GM19328 (cell line): ENCODE data around the gene KRTAP3-3.

Experiments
- ATAC-seq: cut with Tn5 transposase; IDR thresholded peaks from one replicate; pipeline ENCODE4 v1.9.1; 2021; ENCODE audit warnings: mild to moderate bottlenecking, moderate library complexity; ENCODE audit not compliant: unreplicated experiment

Gene KRTAP3-3

DNA sequence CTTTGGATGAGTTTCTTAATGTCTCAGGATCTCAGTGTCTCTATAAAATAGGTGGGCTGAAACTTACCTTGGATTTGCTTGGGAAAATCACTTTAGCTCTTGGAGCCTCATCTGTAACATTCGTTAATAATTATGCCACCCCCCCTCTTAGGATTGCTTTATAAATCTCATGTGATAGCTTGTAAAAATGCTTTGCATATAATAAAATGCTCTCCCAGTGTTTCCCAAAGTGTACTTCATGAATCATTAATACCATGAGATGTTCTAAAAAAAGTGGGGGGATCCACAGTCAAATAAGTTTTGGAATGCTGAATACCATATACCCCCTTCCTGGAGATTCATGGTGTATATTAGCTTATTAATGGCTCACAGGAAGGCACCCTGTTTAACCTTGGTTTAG, 32.4 kb downstream of the KRTAP3-3 start:
- no peak for ATAC-seq

DNA sequence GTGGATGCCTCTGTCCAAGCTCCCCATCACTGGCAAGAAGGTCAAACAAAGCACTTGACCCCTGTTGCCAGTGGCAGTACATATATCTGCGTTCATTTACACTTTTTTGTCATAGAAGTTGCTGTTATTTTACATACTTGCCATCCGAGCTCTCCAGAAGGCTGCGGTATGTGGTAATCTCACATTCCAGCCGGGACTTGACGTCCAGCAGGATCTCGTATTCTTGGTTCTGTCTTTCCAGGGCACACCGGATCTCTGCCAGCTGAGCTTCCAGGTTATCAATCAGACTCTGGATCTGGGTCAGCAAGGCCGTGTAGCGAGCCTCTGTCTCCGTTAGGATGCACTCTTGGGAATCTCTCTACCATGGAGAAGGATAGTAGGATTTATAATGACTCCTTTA, 33.8 kb downstream of the KRTAP3-3 start:
- ATAC-seq: no peak

DNA sequence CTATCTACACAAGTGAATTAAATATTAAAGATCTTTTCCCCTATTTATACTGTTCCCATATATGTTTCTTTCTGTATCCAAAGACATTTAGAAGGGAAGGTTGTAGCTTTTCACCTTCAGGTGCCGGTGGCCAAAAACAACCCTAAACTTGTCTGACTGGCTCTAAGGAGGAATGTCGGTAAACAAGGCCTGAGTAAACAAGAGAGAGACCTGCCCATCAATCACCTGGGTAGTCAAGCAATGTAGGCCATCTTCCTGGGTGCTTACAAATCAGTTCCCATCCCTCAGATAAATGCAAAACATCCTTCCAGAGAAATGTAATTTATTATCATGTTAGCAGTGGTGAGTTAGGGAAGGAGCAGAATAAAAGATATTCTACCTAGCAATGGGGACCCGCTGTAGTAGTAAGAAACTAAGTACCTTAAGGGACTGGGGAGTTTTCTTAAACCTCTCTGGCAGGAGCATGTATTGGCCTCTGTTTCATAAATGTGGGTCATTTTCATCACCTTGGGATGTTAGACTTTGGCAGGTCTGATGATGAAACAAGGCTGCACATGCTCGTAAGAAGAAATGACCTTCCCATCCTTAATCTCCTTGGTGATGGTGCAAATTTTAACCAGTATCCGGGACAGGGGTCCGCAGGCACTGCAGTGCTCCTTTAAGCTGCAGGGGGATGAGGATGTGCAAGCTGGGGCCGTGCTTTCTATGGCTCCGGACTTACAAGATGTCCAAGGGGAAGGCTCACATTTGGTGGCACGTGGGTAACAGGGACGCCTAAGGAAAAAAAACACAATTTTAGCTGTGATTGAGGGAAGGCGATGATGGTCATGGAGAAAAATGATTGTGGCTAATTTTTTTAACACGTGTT, 35.6 kb downstream of the KRTAP3-3 start:
- no peak for ATAC-seq

DNA sequence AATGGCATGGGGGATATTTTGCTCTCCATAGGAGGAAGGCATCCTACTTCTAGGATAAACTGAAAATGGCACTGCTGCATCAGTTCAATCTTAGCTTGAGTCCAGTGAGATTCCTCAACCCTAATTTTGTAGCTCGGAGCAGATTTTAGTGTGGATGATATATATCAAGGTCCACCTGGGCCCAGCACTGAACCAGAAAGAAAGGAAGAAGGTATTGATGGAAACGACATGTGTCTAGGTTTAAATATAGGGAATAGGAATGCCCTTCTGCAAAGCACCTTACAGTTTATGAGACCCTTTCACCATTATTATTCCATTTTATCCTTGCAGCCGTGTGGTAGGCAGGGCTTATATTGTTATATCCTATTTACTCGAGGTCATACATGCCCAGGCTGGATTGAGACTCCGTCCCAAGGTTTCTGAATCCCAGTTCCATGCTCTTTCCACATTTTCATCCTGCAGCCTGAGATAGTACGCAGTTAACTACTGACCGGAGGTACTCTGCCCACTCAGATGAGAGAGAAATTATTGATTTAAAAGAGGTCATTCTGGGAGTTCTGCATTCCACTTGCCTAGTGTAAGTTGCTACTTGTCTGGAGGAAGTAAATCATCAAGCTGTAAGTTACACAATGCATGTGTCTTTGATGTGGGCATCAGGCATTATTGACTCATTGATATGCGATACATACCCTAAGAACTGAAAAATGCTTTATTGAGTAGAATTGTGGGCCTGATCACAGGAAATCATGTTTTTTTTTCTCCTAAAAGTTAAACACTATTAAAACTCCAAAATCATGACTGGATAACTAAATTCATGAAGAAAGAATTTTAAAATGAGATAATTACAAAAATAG, 37.3 kb downstream of the KRTAP3-3 start:
- no peak for ATAC-seq

DNA sequence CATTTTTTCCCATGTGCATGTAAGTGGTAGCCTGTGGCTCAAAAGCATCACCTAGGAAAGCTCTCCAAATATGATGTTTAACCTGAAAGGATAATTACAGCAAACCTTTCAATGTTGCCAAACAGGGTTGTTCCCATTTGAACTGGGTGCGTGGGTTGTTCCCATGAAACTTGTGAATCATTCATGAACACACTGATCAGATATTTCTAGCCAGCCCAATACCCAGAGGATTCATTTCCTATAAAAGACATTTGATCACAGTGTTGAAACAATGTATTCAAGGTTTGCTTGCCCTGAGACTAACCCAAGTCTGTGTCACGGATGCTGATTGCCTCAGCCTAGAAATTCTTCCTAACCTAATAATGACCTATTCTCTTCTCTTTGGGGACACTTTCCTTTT, 40.1 kb downstream of the KRTAP3-3 start:
- no peak for ATAC-seq

DNA sequence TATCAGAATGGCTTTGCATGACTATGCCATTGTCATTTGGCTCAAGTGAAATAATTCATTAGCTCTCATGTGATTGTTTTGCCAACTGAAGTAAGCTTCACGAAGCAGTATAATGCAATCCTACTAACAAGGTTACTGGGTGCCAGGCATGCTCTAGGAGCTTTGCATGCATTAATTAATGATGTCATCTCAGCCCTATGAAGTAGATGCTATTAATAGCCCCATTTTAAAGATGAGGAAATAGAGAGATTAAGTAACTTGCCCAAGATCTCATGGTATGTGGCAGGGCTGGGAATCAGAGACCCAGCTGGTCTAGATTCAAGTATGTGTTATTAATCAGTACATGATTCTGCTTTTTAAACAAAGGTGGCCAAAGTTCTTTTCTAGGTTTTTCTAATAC, 41.3 kb downstream of the KRTAP3-3 start:
- no peak for ATAC-seq

DNA sequence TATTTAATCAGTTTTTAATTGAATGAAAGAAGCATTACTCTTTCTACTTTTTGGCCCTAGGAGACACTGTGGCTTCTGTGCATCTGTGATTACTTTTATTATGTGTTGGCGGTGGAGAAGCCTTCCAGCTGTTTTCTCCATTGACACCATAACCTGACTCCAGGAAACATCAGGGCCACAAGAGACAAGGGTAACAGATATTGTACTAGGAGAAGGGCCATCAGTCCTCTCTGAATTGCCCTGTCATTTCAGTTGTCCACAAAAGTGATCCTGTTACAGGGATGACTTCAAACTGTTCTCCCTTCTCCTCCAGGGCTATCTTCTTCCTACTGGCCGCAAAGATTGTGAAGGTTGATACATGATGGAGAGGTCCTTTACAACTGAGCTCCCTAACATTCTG, 41.8 kb downstream of the KRTAP3-3 start:
- ATAC-seq: no peak

DNA sequence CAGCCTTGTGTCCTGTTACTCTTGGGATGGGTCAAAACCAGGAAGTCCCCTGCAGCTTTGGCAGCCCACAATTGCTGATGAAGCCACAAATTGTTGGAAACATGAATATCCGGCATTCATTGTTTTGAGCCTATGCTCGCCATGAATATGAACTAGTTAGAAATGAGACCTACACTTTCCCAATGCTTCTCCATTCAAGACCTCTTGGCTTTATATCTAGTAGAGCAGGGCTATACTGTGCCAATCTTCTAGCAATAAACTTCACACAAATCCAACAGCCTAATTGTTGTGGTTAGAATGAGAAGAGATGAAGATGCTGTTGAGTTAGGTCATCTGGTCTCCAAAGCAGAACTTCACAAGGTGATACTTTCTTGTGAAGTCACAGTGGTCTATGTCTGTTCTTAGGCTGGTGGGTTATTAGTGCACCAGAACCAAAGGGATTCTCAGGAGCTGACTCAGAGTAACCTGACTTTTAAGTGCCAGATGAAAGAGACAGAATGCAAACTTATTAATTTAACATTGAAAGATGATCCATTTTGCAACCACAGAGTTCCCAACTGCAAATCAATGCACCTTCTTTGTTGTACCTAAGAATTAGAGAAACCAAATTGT, 42.8 kb downstream of the KRTAP3-3 start:
- ATAC-seq: no peak

DNA sequence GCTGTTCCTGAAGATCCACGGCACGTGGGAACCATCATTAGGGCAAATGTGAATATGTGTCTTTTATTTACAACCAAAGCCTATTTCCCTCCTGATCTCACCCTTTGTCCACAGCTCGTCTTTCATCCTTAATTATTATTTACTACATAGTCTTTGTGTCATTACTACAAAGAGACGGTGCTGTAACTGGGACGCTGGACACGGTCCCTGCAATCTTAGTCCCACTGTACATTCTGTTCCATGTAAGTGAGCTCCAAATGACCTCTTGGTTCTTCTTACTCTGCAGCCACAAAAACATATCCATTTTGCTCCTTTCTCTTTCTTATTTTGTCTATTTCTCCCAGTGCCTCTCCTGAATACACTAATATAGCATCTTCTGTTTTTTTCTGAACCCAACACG, 43.8 kb downstream of the KRTAP3-3 start:
- no peak for ATAC-seq

DNA sequence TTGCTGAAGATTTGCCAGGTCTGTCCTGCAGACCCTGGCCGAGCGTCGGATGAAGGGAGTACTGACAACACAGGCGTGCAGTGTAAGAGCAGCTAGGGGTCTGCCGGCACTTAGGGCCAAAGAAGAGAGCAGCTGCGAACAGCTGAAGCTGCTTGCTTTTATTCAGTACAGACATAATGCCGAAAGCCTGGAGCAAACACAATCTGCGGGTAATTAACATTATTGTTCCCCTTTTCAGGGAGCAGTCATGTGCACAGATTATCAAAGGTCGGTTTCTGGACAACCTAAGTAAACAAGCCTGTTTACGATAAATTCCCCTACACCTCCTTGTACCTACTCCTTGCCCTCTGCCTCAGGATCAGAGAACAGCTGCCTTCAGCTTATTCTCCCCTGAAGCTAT, 44.5 kb downstream of the KRTAP3-3 start:
- no peak for ATAC-seq

DNA sequence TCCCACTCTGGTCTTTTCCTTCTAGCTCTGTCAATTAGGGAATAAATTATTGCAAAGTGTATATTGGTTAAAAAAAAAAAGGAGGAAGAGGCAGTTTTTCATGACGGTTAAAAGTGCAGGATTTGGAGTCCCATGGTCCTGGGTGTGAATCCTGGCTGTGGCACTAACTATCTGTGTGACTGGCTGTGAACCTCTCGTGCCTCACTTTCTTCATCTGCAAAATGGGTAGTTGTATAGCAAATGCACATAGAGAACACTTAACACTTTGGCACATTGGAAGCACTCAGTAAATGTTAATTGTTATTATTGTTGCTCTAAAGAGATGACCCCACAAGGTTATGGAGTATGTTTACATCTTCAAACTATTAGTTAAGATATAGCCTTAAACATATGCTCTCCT, 46.0 kb downstream of the KRTAP3-3 start:
- no peak for ATAC-seq

DNA sequence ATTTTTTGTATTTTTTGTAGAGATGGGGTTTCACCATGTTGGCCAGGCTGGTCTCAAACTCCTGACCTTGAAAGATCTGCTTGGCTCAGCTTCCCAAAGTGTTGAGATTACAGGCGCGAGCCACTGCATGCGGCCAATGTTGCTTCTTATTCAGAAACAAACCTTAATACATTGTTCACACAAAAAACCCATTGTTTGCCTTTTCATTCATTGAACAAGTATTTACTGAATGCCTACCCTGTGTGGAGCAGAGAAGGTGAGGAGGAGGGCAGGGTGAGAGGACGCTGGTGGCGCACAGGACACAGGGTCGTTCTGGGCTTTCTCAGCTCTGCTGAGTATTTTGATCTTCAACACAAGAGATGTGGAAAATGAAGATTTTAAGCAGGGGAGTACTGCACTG, 48.5 kb downstream of the KRTAP3-3 start:
- no peak for ATAC-seq

DNA sequence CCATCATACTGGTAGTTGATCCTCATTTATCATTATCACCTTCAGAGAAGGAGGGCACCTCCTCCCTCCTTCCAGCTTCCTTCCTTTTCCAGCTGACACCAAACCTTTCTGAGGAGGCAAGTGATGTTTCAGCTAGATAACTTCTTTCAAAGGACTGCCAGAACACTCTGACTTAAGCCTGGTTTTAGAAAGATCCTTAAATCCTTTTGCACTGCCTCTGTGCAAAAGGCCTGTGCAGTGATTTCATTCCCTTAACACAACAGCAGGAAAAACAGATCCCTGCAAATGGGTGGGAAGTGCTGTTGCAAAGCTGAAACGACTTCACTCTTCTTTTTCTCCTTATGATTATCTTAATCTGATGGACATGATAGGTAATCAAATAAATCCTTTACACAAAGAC, 49.4 kb downstream of the KRTAP3-3 start:
- ATAC-seq: no peak
